ENCODE results near the gene CYP4B1. TPM values are rescaled to one million over a fixed set of nuclear protein-coding genes. Genes with fewer than 3 reads are reported as not detected.

The CYP4B1 gene
- total RNA-seq, 1 experiment from 2014 or later = 0.24 TPM

DNA sequence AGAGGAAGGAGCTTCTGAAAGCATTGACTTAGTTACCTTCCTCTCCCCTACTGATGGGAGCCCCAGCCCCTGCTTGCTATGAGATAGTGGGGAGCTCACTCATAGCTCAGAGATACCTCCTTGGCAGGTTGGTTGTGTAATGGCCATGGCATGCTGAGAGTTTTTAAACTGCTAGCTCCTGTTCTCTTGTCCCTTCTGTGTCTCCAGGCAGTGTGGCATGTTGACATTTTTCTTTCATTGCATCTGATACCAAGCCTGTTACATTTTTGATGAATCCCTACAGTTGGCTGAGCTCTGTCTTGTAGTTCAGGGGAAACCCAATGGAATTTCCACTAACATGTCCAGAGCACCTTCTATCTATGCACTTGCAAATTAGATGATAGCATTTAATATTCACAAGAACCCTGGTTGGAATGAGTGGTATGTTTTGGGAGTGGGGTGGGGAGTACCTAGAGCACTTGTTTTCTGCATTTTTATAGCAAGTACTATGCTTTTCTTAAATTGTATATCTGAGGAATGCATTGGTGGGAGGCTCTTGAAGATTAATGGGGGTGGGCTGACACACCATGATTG is 40.8 kb upstream of the CYP4B1 start:
- H3K27me3 Mint-ChIP-seq (ENCODE audit: low read depth) = peaks cover 14% of the 10 kb centered on the region
- no peaks in the 10 kb centered on the region for H3K36me3 Mint-ChIP-seq
- ChIA-PET CTCF (interaction anchor here (0.6 to 2.3 kb wide), 6 partner anchors 11 to 421 kb away, joined by 3 to 28 read pairs (median 5); no protein-coding TSS in a partner anchor), POLR2A (no interaction called here)
- TF ChIP-seq, protein P1, sequence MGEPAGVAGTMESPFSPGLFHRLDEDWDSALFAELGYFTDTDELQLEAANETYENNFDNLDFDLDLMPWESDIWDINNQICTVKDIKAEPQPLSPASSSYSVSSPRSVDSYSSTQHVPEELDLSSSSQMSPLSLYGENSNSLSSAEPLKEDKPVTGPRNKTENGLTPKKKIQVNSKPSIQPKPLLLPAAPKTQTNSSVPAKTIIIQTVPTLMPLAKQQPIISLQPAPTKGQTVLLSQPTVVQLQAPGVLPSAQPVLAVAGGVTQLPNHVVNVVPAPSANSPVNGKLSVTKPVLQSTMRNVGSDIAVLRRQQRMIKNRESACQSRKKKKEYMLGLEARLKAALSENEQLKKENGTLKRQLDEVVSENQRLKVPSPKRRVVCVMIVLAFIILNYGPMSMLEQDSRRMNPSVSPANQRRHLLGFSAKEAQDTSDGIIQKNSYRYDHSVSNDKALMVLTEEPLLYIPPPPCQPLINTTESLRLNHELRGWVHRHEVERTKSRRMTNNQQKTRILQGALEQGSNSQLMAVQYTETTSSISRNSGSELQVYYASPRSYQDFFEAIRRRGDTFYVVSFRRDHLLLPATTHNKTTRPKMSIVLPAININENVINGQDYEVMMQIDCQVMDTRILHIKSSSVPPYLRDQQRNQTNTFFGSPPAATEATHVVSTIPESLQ (CRISPR knock-in tag; IDR thresholded peaks at IDR 0.05) = no peak
- TF ChIP-seq, protein P2, sequence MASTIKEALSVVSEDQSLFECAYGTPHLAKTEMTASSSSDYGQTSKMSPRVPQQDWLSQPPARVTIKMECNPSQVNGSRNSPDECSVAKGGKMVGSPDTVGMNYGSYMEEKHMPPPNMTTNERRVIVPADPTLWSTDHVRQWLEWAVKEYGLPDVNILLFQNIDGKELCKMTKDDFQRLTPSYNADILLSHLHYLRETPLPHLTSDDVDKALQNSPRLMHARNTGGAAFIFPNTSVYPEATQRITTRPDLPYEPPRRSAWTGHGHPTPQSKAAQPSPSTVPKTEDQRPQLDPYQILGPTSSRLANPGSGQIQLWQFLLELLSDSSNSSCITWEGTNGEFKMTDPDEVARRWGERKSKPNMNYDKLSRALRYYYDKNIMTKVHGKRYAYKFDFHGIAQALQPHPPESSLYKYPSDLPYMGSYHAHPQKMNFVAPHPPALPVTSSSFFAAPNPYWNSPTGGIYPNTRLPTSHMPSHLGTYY (CRISPR knock-in tag; IDR thresholded peaks at IDR 0.05) = no peak
- TF ChIP-seq TEAD1 (CRISPR knock-in tag; IDR thresholded peaks at IDR 0.05) (no peak), PRRX2 (CRISPR knock-in tag; IDR thresholded peaks at IDR 0.05) (no peak)
- TF ChIP-seq, protein P3, sequence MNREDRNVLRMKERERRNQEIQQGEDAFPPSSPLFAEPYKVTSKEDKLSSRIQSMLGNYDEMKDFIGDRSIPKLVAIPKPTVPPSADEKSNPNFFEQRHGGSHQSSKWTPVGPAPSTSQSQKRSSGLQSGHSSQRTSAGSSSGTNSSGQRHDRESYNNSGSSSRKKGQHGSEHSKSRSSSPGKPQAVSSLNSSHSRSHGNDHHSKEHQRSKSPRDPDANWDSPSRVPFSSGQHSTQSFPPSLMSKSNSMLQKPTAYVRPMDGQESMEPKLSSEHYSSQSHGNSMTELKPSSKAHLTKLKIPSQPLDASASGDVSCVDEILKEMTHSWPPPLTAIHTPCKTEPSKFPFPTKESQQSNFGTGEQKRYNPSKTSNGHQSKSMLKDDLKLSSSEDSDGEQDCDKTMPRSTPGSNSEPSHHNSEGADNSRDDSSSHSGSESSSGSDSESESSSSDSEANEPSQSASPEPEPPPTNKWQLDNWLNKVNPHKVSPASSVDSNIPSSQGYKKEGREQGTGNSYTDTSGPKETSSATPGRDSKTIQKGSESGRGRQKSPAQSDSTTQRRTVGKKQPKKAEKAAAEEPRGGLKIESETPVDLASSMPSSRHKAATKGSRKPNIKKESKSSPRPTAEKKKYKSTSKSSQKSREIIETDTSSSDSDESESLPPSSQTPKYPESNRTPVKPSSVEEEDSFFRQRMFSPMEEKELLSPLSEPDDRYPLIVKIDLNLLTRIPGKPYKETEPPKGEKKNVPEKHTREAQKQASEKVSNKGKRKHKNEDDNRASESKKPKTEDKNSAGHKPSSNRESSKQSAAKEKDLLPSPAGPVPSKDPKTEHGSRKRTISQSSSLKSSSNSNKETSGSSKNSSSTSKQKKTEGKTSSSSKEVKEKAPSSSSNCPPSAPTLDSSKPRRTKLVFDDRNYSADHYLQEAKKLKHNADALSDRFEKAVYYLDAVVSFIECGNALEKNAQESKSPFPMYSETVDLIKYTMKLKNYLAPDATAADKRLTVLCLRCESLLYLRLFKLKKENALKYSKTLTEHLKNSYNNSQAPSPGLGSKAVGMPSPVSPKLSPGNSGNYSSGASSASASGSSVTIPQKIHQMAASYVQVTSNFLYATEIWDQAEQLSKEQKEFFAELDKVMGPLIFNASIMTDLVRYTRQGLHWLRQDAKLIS (CRISPR knock-in tag; IDR thresholded peaks at IDR 0.05; ENCODE audit: borderline replicate concordance) = no peak
- TF ChIP-seq, protein P4, sequence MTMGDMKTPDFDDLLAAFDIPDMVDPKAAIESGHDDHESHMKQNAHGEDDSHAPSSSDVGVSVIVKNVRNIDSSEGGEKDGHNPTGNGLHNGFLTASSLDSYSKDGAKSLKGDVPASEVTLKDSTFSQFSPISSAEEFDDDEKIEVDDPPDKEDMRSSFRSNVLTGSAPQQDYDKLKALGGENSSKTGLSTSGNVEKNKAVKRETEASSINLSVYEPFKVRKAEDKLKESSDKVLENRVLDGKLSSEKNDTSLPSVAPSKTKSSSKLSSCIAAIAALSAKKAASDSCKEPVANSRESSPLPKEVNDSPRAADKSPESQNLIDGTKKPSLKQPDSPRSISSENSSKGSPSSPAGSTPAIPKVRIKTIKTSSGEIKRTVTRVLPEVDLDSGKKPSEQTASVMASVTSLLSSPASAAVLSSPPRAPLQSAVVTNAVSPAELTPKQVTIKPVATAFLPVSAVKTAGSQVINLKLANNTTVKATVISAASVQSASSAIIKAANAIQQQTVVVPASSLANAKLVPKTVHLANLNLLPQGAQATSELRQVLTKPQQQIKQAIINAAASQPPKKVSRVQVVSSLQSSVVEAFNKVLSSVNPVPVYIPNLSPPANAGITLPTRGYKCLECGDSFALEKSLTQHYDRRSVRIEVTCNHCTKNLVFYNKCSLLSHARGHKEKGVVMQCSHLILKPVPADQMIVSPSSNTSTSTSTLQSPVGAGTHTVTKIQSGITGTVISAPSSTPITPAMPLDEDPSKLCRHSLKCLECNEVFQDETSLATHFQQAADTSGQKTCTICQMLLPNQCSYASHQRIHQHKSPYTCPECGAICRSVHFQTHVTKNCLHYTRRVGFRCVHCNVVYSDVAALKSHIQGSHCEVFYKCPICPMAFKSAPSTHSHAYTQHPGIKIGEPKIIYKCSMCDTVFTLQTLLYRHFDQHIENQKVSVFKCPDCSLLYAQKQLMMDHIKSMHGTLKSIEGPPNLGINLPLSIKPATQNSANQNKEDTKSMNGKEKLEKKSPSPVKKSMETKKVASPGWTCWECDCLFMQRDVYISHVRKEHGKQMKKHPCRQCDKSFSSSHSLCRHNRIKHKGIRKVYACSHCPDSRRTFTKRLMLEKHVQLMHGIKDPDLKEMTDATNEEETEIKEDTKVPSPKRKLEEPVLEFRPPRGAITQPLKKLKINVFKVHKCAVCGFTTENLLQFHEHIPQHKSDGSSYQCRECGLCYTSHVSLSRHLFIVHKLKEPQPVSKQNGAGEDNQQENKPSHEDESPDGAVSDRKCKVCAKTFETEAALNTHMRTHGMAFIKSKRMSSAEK (CRISPR knock-in tag; IDR thresholded peaks at IDR 0.05; ENCODE audit: borderline replicate concordance) = no peak
- TF ChIP-seq, protein P5, sequence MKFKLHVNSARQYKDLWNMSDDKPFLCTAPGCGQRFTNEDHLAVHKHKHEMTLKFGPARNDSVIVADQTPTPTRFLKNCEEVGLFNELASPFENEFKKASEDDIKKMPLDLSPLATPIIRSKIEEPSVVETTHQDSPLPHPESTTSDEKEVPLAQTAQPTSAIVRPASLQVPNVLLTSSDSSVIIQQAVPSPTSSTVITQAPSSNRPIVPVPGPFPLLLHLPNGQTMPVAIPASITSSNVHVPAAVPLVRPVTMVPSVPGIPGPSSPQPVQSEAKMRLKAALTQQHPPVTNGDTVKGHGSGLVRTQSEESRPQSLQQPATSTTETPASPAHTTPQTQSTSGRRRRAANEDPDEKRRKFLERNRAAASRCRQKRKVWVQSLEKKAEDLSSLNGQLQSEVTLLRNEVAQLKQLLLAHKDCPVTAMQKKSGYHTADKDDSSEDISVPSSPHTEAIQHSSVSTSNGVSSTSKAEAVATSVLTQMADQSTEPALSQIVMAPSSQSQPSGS (CRISPR knock-in tag; IDR thresholded peaks at IDR 0.05; ENCODE audit: borderline replicate concordance, low read depth) = no peak
- TF ChIP-seq, protein P6, sequence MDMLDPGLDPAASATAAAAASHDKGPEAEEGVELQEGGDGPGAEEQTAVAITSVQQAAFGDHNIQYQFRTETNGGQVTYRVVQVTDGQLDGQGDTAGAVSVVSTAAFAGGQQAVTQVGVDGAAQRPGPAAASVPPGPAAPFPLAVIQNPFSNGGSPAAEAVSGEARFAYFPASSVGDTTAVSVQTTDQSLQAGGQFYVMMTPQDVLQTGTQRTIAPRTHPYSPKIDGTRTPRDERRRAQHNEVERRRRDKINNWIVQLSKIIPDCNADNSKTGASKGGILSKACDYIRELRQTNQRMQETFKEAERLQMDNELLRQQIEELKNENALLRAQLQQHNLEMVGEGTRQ (CRISPR knock-in tag; IDR thresholded peaks at IDR 0.05) = no peak
- TF ChIP-seq, protein P7, sequence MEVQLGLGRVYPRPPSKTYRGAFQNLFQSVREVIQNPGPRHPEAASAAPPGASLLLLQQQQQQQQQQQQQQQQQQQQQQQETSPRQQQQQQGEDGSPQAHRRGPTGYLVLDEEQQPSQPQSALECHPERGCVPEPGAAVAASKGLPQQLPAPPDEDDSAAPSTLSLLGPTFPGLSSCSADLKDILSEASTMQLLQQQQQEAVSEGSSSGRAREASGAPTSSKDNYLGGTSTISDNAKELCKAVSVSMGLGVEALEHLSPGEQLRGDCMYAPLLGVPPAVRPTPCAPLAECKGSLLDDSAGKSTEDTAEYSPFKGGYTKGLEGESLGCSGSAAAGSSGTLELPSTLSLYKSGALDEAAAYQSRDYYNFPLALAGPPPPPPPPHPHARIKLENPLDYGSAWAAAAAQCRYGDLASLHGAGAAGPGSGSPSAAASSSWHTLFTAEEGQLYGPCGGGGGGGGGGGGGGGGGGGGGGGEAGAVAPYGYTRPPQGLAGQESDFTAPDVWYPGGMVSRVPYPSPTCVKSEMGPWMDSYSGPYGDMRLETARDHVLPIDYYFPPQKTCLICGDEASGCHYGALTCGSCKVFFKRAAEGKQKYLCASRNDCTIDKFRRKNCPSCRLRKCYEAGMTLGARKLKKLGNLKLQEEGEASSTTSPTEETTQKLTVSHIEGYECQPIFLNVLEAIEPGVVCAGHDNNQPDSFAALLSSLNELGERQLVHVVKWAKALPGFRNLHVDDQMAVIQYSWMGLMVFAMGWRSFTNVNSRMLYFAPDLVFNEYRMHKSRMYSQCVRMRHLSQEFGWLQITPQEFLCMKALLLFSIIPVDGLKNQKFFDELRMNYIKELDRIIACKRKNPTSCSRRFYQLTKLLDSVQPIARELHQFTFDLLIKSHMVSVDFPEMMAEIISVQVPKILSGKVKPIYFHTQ (CRISPR knock-in tag; IDR thresholded peaks at IDR 0.05) = no peak
- TF ChIP-seq, protein P8, sequence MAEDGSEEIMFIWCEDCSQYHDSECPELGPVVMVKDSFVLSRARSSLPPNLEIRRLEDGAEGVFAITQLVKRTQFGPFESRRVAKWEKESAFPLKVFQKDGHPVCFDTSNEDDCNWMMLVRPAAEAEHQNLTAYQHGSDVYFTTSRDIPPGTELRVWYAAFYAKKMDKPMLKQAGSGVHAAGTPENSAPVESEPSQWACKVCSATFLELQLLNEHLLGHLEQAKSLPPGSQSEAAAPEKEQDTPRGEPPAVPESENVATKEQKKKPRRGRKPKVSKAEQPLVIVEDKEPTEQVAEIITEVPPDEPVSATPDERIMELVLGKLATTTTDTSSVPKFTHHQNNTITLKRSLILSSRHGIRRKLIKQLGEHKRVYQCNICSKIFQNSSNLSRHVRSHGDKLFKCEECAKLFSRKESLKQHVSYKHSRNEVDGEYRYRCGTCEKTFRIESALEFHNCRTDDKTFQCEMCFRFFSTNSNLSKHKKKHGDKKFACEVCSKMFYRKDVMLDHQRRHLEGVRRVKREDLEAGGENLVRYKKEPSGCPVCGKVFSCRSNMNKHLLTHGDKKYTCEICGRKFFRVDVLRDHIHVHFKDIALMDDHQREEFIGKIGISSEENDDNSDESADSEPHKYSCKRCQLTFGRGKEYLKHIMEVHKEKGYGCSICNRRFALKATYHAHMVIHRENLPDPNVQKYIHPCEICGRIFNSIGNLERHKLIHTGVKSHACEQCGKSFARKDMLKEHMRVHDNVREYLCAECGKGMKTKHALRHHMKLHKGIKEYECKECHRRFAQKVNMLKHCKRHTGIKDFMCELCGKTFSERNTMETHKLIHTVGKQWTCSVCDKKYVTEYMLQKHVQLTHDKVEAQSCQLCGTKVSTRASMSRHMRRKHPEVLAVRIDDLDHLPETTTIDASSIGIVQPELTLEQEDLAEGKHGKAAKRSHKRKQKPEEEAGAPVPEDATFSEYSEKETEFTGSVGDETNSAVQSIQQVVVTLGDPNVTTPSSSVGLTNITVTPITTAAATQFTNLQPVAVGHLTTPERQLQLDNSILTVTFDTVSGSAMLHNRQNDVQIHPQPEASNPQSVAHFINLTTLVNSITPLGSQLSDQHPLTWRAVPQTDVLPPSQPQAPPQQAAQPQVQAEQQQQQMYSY (CRISPR knock-in tag; IDR thresholded peaks at IDR 0.05) = no peak
- peak overlapping the region; percentile 89 for H3K27ac Mint-ChIP-seq
- no peak overlapping the region for H3K4me3 Mint-ChIP-seq
- ATAC-seq = peak; percentile 50
- H3K4me1 Mint-ChIP-seq = peaks cover 33% of the 10 kb centered on the region
- DNase-seq (ENCODE audit: low spot score) = no peak
- peaks cover 17% of the 10 kb centered on the region; the same call in 1 of the 2 replicates for H3K9me3 Mint-ChIP-seq
